Measurements from ENCODE around the gene GTF3C6. TPM values are rescaled to one million over a fixed set of nuclear protein-coding genes. Genes with fewer than 3 reads are reported as not detected.

The GTF3C6 gene
- total and polyA plus RNA-seq, 2 of the 13 experiments (the other 11 are each of a cell fraction or from before 2014, with no cell fraction given), result 21.6 to 160 TPM

GRCh38 chr6:110946498-110946897, 12.0 kb upstream of the GTF3C6 start (continued):
- no peak for TF ChIP-seq ZSCAN20 (CRISPR knock-in tag; IDR thresholded peaks at IDR 0.05; ENCODE audit: borderline replicate concordance)

- in situ Hi-C loops (cut with HindIII; ENCODE audit: extremely low pct_ligation_motif_present, low pct_unique_long_range_greater_than_20kb), result no loop called here
- H3K27me3 ChIP-seq (ENCODE audit: control insufficient read depth in 1 of 2, insufficient read depth in 2 of 2, low read length in 2 of 2), result no peaks in the 10 kb centered on the region
- TF ChIP-seq SP4 (CRISPR knock-in tag; IDR thresholded peaks at IDR 0.05), result no peak
- no peak for TF ChIP-seq ZNF101 (CRISPR knock-in tag; IDR thresholded peaks at IDR 0.05; ENCODE audit: borderline replicate concordance, low read depth)
- TF ChIP-seq, protein P1, sequence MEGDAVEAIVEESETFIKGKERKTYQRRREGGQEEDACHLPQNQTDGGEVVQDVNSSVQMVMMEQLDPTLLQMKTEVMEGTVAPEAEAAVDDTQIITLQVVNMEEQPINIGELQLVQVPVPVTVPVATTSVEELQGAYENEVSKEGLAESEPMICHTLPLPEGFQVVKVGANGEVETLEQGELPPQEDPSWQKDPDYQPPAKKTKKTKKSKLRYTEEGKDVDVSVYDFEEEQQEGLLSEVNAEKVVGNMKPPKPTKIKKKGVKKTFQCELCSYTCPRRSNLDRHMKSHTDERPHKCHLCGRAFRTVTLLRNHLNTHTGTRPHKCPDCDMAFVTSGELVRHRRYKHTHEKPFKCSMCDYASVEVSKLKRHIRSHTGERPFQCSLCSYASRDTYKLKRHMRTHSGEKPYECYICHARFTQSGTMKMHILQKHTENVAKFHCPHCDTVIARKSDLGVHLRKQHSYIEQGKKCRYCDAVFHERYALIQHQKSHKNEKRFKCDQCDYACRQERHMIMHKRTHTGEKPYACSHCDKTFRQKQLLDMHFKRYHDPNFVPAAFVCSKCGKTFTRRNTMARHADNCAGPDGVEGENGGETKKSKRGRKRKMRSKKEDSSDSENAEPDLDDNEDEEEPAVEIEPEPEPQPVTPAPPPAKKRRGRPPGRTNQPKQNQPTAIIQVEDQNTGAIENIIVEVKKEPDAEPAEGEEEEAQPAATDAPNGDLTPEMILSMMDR (CRISPR knock-in tag; IDR thresholded peaks at IDR 0.05), result peak; percentile 23; the same call in 1 of the 2 replicates
- no peak for TF ChIP-seq KLF6 (CRISPR knock-in tag; IDR thresholded peaks at IDR 0.05)
- peak; percentile 58 for TF ChIP-seq STAG1 (CRISPR knock-in tag; IDR thresholded peaks at IDR 0.05)
- TF ChIP-seq ASH2L (IDR thresholded peaks at IDR 0.05; ENCODE audit: insufficient read length, low read depth, low read length), result no peak
- no peak for TF ChIP-seq PRDM10 (CRISPR knock-in tag; IDR thresholded peaks at IDR 0.05; ENCODE audit: low read depth)
- no peak for TF ChIP-seq HNRNPUL1 (IDR thresholded peaks at IDR 0.05; ENCODE audit: low read depth, low read length)
- TF ChIP-seq CENPBD1 (CRISPR knock-in tag; IDR thresholded peaks at IDR 0.05; ENCODE audit: borderline replicate concordance, low read depth), result 0 out of 2 replicates have a peak, but pooled peaks have one; percentile 39
- TF ChIP-seq ZNF670 (CRISPR knock-in tag; IDR thresholded peaks at IDR 0.05; ENCODE audit: borderline replicate concordance), result no peak
- TF ChIP-seq, protein P2, sequence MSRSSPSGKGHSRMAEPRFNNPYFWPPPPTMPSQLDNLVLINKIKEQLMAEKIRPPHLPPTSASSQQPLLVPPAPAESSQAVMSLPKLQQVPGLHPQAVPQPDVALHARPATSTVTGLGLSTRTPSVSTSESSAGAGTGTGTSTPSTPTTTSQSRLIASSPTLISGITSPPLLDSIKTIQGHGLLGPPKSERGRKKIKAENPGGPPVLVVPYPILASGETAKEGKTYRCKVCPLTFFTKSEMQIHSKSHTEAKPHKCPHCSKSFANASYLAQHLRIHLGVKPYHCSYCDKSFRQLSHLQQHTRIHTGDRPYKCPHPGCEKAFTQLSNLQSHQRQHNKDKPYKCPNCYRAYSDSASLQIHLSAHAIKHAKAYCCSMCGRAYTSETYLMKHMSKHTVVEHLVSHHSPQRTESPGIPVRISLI (CRISPR knock-in tag; IDR thresholded peaks at IDR 0.05; ENCODE audit: borderline replicate concordance), result 0 out of 2 replicates have a peak, but pooled peaks have one; percentile 25
These were observed 8.7 kb upstream of the GTF3C6 start for GRCh38 chr6:110949679-110950285.

More at GRCh38 chr6:110949679-110950285, 8.7 kb upstream of the GTF3C6 start:
- intact Hi-C loops (cut with micrococcal nuclease; ENCODE audit: unreplicated experiment), result loop anchor here (1.0 to 5.0 kb wide), 3 partner anchors 72 to 421 kb away; no protein-coding TSS in a partner anchor
- H3K9ac ChIP-seq (ENCODE audit: insufficient read depth, low read depth, low read length), result no peak overlapping the region
- ATAC-seq (no peak), DNase-seq (ENCODE audit: low spot score) (no peak), FAIRE-seq (no peak)
- no TSS peak for BruUV-seq (replicated peaks)
- no peaks in the 10 kb centered on the region for H3K9me3 ChIP-seq (ENCODE audit: low read length)
- no peaks in the 10 kb centered on the region for H4K20me1 ChIP-seq (ENCODE audit: insufficient read depth, low read length)
- H3K4me3 ChIP-seq (replicated peaks in 1 of 3; ENCODE audit: insufficient read depth in 1 of 3, low read depth in 2 of 3, low read length in 3 of 3), result no peak overlapping the region
- ChIA-PET POLR2A (interaction anchor here (1.4 kb wide), 2 partner anchors 73 to 267 kb away, joined by 4 read pairs; no protein-coding TSS in a partner anchor), CTCF (ENCODE audit: low intra/inter-chr PET ratio, low total read pairs) (interaction anchor here (1.2 kb wide), 2 partner anchors 268 to 422 kb away, joined by 4 to 6 read pairs; no protein-coding TSS in a partner anchor)
- H3K27ac ChIP-seq (ENCODE audit: extremely low read length, insufficient read depth, low read length), result no peak overlapping the region
- peak overlapping the region; percentile 10; the same call in 1 of the 2 replicates for H3K4me2 ChIP-seq (ENCODE audit: low read depth, low read length)
- no peaks in the 10 kb centered on the region for H3K79me2 ChIP-seq (ENCODE audit: insufficient read depth, low read length)
- H2AFZ ChIP-seq (ENCODE audit: low read length), result no peak overlapping the region
- WGBS (ENCODE audit: low lambda C conversion rate), result 58% methylated on average over 8 of the region's 8 CpGs
- H3K36me3 ChIP-seq (replicated peaks in 1 of 2; ENCODE audit: control insufficient read depth in 1 of 2, insufficient read depth in 2 of 2, low read length in 2 of 2), result no peaks in the 10 kb centered on the region
- H3K4me1 ChIP-seq (ENCODE audit: insufficient read depth, low read length), result peaks cover 45% of the 10 kb centered on the region
